HUES48 (cell line): ENCODE measurements around the gene IQSEC1.

ENCODE experiments used
- H3K27ac ChIP-seq: one replicate; pipeline ENCODE4 v1.7.0; 2013; ENCODE audit warnings: low read depth, low read length, inconsistent platforms
- H3K27me3 ChIP-seq: 2 replicates; pipeline ENCODE4 v1.6.1; 2013; ENCODE audit warnings: mild to moderate bottlenecking, low read length; ENCODE audit not compliant: control insufficient read depth, insufficient read depth
- H3K36me3 ChIP-seq: 2 replicates; pipeline ENCODE4 v1.6.1; 2013; ENCODE audit warnings: low read length; ENCODE audit not compliant: control insufficient read depth, insufficient read depth
- H3K4me1 ChIP-seq: 2 replicates; pipeline ENCODE4 v1.6.1; 2013; ENCODE audit warnings: mild to moderate bottlenecking, low read length; ENCODE audit not compliant: control insufficient read depth, insufficient read depth
- H3K4me3 ChIP-seq: 2 replicates; pipeline ENCODE4 v1.5.1; 2013; ENCODE audit warnings: mild to moderate bottlenecking, low read depth, low read length
- H3K9ac ChIP-seq: 2 replicates; pipeline ENCODE4 v1.6.1; 2013; ENCODE audit warnings: mild to moderate bottlenecking, low read depth, low read length, moderate library complexity
- H3K9me3 ChIP-seq: 2 replicates; pipeline ENCODE4 v1.6.1; 2013; ENCODE audit warnings: low read length; ENCODE audit not compliant: control insufficient read depth, insufficient read depth

Gene IQSEC1

DNA sequence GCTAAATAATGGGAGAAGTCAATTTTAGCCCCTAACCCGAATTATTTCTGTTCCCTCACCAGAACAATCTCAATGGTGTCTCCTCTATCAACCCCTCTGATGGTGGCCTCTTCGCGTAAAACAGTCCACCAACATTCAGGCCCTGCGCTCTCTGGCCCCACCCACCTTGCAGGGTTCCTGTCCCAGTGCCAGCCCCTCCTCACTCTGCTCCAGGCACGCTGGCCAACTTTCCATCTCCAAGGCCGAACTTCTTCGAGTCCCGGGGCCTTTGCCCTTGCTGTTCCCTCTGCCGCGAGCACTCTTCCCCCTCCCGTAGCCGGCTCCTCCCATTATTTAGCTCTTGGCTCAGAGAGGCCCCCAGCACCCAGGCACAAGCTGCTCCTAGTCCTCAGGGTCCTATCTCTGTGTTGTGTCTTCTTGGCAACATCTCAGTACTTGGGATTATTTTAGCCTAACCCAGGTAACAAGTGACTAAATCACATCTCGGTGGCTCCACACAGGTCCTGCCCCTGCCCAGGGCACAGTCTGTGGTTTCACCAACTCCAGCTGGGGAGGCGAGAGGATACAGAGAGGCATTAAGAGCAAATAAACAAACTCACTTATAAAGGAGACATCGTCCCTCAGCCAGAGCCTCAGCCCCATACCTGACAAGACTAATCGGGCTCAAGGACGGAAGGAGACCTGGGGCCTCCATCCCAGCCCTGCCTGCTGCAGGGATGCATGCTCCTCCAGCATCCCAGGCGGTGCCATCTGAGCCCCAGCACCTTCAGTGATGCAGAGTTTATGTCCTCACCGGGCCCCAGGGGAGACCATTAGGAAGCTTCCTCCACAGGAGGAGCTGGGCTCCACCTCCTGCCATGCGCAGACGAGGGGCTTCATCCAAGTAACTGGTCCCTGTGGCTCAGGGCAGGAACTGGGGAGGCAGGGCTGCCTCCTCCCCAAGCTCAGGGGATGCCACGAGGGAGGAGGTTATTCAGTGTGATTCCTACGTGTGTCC, 19.7 kb upstream of the IQSEC1 start:
- Histone ChIP-seq H3K4me3 (no peak overlapping the region), H3K27me3 (no peaks in the 10 kb centered on the region), H3K9ac (no peak overlapping the region), H3K36me3 (no peaks in the 10 kb centered on the region), H3K27ac (no peak overlapping the region), H3K4me1 (peaks cover 8% of the 10 kb centered on the region), H3K9me3 (no peaks in the 10 kb centered on the region)

DNA sequence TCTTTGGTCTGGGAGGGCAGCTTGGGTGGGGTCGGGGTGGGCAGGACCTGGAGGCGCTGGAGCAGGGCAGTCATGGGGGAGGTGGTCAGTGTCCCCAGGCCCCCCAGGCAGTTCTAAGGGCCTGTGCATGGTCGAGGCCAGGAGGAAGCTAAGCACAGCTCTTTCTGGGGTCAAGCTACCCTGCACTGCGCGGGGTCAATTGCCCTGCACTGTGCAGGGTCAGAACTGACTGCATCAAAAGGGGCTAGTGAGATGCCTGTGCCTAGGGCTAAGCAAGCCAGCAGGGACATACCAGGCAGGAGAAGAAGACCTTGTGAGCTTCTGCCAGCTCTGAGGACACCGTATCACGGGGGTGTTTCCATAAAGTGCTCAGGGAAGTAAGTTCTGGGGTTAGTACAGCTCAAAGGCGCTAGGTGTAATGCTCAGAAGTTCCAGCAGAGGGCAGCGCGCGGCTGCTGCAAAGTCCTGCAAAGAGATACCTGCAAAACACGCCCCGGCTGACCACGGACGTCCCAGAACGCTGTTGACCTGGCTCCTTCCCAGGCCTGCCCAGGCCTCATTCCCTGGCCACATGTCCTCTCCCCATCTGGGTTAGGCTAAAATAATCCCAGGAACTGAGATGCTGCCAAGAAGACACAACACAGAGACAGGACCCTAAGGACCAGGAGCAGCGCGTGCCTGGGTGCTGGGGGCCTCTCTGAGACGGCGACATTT, 18.8 kb upstream of the IQSEC1 start:
- Histone ChIP-seq H3K27me3 (no peaks in the 10 kb centered on the region), H3K36me3 (no peaks in the 10 kb centered on the region), H3K9ac (no peak overlapping the region), H3K4me1 (peaks cover 8% of the 10 kb centered on the region), H3K9me3 (no peaks in the 10 kb centered on the region), H3K27ac (no peak overlapping the region), H3K4me3 (no peak overlapping the region)

DNA sequence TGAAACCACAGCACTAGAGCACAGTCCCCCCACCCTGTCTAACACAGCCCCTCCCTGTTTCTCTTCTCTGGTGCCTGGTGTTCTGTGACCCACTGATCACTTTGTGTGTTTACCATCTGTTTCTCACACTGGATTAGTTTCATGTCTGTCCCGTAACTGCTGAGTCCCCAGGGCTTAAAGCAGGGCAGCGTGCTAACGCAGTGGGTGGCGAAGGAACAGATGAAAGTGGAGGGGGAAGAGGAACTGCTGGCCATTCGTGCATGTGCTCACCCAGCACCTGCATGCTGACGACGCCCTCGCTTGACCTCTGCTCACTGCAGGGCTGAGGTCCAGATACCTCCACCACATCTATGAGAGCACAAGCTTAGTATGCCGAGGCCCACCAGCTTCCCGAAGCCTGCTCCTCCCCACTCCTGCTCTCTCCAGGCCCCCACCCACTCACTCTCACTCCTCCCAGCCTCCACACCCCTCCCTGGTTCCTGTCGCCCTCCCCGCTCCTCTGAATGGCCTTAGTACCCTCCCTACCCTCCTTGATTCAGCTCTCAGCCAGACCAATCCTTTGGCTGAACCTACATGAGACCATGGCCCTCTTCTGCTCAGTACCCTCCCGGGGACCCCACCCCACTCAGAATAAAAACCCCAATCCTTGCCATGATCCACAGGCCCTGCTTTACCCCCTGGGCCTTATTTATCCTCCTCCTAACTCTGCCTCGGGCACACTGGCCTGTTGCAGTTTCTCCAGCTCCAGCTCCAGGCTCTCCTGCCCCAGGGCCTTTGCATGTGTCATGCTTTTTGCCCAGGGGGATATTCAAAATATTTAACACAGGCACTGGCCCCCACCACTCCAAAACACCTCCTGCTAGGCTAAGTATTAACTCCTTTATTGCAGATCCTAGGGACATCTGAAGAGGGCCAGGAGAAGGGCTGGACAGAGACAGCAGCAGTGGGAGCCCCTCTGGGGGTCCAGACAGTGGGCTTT, 15.1 kb upstream of the IQSEC1 start:
- H3K9me3 ChIP-seq: no peaks in the 10 kb centered on the region
- no peaks in the 10 kb centered on the region for H3K36me3 ChIP-seq
- H3K27me3 ChIP-seq: no peaks in the 10 kb centered on the region
- no peak overlapping the region for H3K27ac ChIP-seq
- H3K4me3 ChIP-seq: no peak overlapping the region
- peaks cover 8% of the 10 kb centered on the region for H3K4me1 ChIP-seq
- H3K9ac ChIP-seq: no peak overlapping the region

DNA sequence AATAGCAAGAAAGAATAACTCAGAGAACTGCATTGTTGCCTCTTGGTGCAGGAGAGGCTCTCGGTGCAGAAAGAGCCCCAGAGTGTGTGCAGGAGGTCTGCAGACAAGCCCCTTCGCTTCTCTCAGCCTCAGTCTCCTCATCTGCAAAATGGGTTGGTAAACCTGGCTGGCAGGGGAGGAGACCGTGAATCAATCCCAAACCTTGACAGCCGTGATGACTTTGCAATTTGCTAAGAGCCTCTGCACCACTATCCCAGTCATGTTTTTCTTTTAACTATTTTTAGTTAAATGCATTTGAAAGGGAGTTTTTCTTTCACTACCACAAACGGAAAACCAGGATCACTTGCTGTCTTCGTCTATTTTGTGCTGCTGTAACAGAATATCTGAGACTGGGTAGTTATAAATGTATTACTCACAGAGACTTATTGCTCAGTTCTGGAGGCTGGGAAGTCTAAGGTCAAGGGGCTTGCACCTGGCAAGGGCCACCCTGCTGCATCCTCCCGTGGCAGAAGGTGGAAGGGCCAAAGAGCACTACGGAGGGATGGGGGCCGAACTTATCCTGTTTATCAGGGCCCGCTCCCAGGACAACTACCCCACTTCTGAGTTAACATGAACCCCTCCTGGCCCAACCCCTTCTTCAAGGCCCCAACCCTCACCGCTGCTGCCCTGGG, 14.2 kb upstream of the IQSEC1 start:
- no peaks in the 10 kb centered on the region for H3K27me3 ChIP-seq
- no peaks in the 10 kb centered on the region for H3K9me3 ChIP-seq
- H3K36me3 ChIP-seq: no peaks in the 10 kb centered on the region
- peaks cover 3% of the 10 kb centered on the region for H3K4me1 ChIP-seq
- no peak overlapping the region for H3K9ac ChIP-seq
- no peak overlapping the region for H3K27ac ChIP-seq
- H3K4me3 ChIP-seq: no peak overlapping the region

DNA sequence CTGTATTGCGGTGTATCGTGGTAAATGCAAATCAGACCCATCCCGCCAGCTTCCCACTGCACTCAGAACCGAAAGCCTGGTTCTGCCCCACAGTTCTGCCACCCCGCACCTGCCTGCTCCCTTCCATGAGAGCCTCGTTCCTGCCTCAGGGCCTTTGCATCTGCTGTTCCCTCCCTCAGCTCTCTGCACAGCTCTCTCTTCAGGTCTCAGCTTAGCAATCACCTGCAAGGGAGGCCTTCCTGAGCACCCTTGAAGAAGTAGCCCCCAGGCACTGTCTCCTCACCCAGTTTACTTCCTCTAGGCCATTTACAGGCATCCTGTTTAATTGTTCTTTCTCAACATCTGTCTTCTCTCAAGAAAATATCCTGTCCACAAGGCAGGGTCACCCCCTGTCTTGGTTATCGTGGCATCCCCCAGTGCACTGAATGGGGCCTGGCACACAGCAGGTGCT, 13.3 kb upstream of the IQSEC1 start:
- H3K4me1 ChIP-seq: no peaks in the 10 kb centered on the region
- H3K9me3 ChIP-seq: no peaks in the 10 kb centered on the region
- no peak overlapping the region for H3K4me3 ChIP-seq
- H3K36me3 ChIP-seq: no peaks in the 10 kb centered on the region
- H3K9ac ChIP-seq: no peak overlapping the region
- no peaks in the 10 kb centered on the region for H3K27me3 ChIP-seq
- no peak overlapping the region for H3K27ac ChIP-seq

DNA sequence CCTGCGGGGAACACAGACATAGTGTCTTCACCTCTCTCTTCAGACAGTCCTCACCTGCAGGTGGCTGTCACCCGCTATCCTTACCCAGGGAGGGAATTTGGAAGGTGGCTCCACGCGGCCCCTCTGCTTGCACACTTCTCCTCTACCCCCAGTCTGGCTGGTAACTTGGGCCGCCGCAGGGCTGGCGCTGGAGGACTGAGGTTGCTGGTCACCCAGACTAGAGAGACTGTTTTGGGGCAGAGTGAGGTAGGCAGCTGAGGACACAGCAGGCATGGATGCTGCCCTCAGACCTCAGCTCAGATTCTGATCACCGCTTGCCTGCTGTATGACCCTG, 12.6 kb upstream of the IQSEC1 start:
- Histone ChIP-seq H3K27me3 (no peaks in the 10 kb centered on the region), H3K4me3 (no peak overlapping the region), H3K36me3 (no peaks in the 10 kb centered on the region), H3K9ac (no peak overlapping the region), H3K27ac (no peak overlapping the region), H3K4me1 (no peaks in the 10 kb centered on the region), H3K9me3 (no peaks in the 10 kb centered on the region)

DNA sequence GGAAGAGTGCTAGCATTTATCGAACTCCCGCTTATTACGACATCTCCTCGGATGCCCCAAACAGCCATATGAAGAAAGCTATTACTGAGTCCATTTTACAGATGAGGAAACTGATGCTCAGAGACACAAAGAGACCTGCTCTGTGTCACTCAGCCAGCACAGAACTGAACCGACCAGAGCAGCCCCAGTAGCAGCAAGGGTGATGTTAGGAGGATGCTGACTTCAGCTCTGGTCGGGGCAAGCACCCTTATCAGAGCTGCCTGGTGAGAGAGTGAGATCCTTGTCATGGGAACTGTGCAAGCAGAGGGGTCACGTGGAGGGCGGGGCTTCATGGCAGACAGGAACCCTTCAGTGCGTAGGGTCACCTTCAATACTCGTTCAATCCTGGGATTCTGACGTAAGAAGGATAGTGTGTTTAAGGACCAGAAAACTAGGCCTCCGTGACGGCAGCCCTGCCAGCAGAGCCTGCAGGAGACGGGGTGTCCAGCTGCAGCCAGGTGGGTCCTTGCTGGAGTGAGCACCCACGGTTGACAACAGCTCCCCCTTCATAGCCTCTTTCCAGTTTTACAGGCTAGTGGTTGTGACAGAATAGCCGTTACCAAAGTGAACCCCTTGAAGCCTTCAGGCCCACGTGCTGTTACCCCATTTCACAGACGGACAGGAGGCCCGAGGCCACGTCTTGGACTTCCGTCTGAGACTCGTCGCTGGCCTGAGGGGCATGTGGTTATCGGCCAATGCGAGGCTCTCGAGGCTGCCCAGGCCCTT, 12.0 kb upstream of the IQSEC1 start:
- no peak overlapping the region for H3K27ac ChIP-seq
- no peaks in the 10 kb centered on the region for H3K4me1 ChIP-seq
- H3K27me3 ChIP-seq: no peaks in the 10 kb centered on the region
- no peak overlapping the region for H3K9ac ChIP-seq
- no peak overlapping the region for H3K4me3 ChIP-seq
- H3K36me3 ChIP-seq: no peaks in the 10 kb centered on the region
- H3K9me3 ChIP-seq: no peaks in the 10 kb centered on the region

DNA sequence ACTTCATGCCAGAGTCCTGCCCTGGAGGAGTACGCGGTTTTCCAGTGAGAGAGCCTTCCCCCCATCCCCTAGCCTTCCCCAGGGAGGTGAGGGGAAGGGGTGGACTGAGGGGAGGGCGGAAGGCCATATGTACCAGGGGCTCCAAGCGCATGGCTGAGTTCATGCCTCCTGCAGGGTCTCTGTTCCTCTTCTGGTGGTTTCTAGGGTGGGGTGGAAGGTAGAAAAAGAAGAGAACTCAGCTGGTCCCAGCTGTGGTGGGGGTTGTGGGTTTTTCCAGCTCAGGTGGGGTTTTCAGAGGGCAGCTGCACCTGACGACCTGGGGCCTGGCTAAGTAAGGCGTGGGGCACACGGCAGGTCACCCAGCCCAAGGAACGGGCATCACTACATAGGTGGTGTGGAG, 10.7 kb upstream of the IQSEC1 start:
- H3K4me1 ChIP-seq: no peaks in the 10 kb centered on the region
- H3K27ac ChIP-seq: no peak overlapping the region
- no peak overlapping the region for H3K4me3 ChIP-seq
- H3K36me3 ChIP-seq: no peaks in the 10 kb centered on the region
- H3K9ac ChIP-seq: no peak overlapping the region
- H3K9me3 ChIP-seq: no peaks in the 10 kb centered on the region
- H3K27me3 ChIP-seq: no peaks in the 10 kb centered on the region

DNA sequence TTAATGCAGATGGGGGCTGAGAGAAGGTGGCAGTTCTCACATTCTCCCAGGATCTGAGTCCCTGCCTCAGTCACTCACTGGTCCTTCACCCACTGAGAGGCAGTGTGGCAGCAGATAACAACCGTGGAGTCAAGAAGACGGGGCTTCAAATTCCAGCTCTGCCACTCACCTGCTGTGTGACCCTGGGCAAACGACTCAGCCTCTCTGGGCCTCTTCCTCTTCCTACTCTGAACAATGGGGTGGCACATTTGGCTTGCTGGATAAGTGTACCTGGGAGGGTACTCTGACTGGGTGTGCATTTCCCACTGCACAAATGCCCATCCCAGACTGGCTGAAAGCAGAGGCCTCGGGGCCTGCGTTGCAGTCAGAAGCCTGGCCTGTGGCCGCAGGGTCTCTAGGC, 10.0 kb upstream of the IQSEC1 start:
- no peaks in the 10 kb centered on the region for H3K36me3 ChIP-seq
- H3K4me1 ChIP-seq: no peaks in the 10 kb centered on the region
- no peaks in the 10 kb centered on the region for H3K9me3 ChIP-seq
- no peaks in the 10 kb centered on the region for H3K27me3 ChIP-seq
- H3K9ac ChIP-seq: no peak overlapping the region
- H3K27ac ChIP-seq: no peak overlapping the region
- H3K4me3 ChIP-seq: no peak overlapping the region

DNA sequence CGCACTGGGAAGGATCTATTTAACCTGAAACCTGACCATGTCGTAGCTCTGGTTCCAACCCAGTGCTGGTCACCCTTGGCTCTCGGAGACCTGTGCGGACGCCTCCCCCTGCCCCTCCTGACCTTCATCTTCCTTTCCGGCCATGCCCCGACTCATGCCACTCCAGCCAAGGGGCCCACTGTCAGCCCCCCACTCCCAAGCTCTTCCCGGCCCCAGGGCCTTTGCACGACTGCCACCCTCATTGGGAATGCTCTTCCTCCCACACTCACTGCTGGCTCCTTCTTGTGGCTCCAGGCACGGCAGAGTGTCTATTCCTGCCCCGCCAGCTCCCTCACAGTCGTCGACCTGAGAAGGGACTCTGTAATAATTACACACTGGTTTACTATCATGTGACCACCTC, 9.4 kb upstream of the IQSEC1 start:
- H3K36me3 ChIP-seq: no peaks in the 10 kb centered on the region
- no peaks in the 10 kb centered on the region for H3K9me3 ChIP-seq
- no peak overlapping the region for H3K27ac ChIP-seq
- no peaks in the 10 kb centered on the region for H3K27me3 ChIP-seq
- no peak overlapping the region for H3K9ac ChIP-seq
- H3K4me1 ChIP-seq: no peaks in the 10 kb centered on the region
- H3K4me3 ChIP-seq: no peak overlapping the region
